ENCODE data around the gene SNAPC2. TPM values are rescaled to one million over a fixed set of nuclear protein-coding genes. Genes with fewer than 3 reads are reported as not detected.

SNAPC2 gene
- total and polyA plus RNA-seq, 2 experiments from 2014 or later: 22.5 to 42.1 TPM

DNA sequence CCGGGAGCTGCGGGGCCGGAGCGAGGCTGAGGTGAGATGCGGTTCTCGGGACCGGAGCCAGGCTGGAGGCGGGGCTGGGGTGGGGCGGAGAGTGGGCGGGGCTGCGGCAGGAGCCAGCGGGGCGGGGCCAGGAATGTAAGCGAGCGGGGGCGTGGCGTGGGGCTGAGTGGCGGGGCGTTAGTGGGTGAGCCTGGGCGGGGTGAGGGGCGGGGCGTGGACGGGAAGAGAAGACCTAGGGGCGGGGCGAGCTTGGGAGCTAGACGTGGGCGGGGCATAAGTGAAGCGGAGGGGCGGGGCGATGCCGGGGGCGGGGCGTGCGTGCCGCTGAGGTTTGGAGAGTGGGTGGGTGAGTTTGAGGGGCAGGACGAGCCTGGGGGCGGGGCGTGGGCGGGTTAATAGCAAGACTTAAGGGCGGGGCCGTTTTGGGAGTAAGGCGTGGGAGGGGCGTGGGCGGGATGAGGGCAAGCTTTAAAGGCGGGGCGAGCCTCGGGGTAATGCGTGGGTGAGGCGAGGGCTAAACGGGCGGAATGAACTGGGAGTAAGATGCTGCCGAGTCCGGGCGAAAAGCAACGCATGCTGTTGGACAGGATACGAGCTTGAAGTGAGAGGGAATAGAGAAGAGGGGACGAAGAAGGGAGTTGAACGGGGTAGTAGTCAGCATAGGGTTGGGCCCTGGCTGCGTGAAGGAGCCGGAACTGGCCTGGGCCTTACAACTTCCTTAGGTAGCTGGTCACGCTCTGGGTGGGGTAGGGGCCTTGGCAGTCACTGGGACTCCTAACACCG, 572 bp downstream of the SNAPC2 start:
- H3K4me3 ChIP-seq: peak overlapping the region; percentile 49

DNA sequence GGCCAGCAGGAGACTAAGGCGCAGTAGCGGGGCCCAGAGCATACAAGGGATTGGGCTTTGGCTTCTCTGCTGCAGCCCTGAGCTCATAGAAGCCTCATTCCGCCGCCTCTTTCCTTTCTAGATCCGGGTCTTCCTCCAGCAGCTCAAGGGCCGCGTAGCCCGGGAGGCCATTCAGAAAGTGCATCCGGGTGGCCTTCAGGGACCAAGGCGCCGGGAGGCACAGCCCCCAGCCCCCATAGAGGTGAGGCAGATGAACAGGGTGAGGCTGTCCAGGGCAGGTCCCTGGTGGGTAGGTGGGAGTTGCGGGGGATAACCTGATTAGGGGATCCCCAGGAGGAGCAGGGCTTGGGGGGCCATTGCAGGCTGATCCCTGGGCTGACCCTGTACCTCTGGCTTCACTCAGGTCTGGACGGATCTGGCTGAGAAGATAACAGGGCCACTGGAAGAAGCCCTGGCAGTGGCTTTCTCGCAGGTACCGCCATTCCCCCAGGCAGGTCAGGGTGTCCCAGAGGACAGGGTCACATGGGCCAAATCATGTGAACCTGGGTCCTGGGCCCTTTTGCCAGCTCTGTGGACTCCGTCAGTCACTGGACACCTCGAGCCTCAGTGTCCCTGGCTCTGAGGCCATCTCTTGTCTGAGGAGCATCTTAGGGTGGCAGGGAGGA, 1.3 kb downstream of the SNAPC2 start:
- peak overlapping the region; percentile 40 for H3K27ac ChIP-seq

More for the DNA sequence above, 572 bp downstream of the SNAPC2 start:
- H3K9me3 ChIP-seq (ENCODE audit: low read depth): no peaks in the 10 kb centered on the region
- peak overlapping the region; percentile 73 for H3K27ac ChIP-seq
- peak; percentile 99 to 100 for DNase-seq (ENCODE audit: low read depth in 1 of 2, low spot score in 1 of 2)
- H3K4me1 ChIP-seq (ENCODE audit: low read depth): peaks cover 5% of the 10 kb centered on the region
- peaks cover 31% of the 10 kb centered on the region for H3K27me3 ChIP-seq
- TF ChIP-seq, protein P1, sequence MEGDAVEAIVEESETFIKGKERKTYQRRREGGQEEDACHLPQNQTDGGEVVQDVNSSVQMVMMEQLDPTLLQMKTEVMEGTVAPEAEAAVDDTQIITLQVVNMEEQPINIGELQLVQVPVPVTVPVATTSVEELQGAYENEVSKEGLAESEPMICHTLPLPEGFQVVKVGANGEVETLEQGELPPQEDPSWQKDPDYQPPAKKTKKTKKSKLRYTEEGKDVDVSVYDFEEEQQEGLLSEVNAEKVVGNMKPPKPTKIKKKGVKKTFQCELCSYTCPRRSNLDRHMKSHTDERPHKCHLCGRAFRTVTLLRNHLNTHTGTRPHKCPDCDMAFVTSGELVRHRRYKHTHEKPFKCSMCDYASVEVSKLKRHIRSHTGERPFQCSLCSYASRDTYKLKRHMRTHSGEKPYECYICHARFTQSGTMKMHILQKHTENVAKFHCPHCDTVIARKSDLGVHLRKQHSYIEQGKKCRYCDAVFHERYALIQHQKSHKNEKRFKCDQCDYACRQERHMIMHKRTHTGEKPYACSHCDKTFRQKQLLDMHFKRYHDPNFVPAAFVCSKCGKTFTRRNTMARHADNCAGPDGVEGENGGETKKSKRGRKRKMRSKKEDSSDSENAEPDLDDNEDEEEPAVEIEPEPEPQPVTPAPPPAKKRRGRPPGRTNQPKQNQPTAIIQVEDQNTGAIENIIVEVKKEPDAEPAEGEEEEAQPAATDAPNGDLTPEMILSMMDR (IDR thresholded peaks at IDR 0.05; ENCODE audit: low read depth, low read length): no peak
- H3K36me3 ChIP-seq: no peaks in the 10 kb centered on the region

DNA sequence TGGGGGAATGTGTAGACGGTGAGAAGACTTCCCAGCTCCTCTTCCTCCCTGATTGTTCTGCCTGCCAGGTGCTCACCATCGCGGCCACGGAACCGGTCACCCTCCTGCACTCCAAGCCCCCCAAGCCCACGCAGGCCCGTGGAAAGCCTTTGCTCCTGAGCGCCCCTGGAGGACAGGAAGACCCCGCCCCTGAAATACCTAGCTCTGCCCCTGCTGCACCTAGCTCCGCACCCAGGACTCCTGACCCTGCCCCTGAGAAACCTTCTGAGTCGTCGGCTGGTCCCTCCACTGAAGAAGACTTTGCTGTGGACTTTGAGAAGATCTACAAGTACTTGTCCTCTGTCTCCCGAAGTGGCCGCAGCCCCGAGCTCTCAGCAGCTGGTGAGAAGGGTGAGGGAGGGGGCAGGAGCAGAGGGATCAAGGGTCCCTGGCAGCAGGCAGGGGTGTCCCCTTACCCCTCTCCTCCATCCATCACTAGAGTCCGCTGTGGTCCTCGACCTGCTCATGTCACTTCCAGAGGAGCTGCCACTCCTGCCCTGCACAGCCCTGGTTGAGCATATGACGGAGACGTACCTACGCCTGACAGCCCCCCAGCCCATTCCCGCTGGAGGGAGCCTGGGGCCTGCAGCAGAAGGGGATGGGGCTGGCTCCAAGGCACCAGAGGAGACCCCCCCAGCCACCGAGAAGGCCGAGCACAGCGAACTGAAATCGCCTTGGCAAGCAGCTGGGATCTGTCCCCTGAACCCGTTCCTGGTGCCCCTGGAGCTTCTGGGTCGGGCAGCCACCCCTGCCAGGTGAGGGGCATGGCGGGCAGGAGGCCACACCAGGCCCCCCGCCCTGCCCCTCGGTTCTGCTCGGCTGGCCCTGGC, 2.1 kb downstream of the SNAPC2 start:
- TF ChIP-seq, protein P1 (IDR thresholded peaks at IDR 0.05; ENCODE audit: low read depth, low read length): no peak
- peaks cover 9% of the 10 kb centered on the region for H3K4me1 ChIP-seq (ENCODE audit: low read depth)
- no peaks in the 10 kb centered on the region for H3K36me3 ChIP-seq
- DNase-seq (ENCODE audit: low read depth in 1 of 2, low spot score in 1 of 2): no peak
- H3K27ac ChIP-seq: no peak overlapping the region
- no peak overlapping the region for H3K4me3 ChIP-seq
- no peaks in the 10 kb centered on the region for H3K9me3 ChIP-seq (ENCODE audit: low read depth)
- peaks cover 16% of the 10 kb centered on the region for H3K27me3 ChIP-seq

More for the DNA sequence above, 1.3 kb downstream of the SNAPC2 start:
- peaks cover 8% of the 10 kb centered on the region for H3K4me1 ChIP-seq (ENCODE audit: low read depth)
- H3K27me3 ChIP-seq: peaks cover 24% of the 10 kb centered on the region
- H3K36me3 ChIP-seq: no peaks in the 10 kb centered on the region
- no peaks in the 10 kb centered on the region for H3K9me3 ChIP-seq (ENCODE audit: low read depth)
- DNase-seq (ENCODE audit: low read depth in 1 of 2, low spot score in 1 of 2): no peak
- peak overlapping the region; percentile 18 for H3K4me3 ChIP-seq
- TF ChIP-seq, protein P1 (IDR thresholded peaks at IDR 0.05; ENCODE audit: low read depth, low read length): no peak

DNA sequence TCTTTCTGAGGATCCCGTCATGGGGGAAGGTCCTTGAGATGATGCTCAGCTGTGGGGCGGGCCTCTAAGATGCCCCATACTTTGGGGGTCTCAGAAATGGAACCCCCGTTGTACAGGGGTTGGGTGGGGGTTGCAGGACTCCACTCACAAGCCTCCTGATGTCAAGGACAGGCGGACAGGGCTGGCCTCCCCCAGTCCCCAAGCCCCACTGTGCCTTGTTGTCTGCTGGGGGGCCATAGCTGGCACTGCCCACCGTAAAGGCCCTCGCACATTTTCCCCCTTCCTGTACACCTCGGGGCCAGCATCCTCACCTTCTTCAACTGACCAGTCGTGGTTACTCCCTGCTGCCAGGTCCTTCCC, 2.7 kb downstream of the SNAPC2 start:
- H3K4me3 ChIP-seq: no peak overlapping the region
- peaks cover 10% of the 10 kb centered on the region for H3K27me3 ChIP-seq
- peaks cover 4% of the 10 kb centered on the region for H3K4me1 ChIP-seq (ENCODE audit: low read depth)
- H3K27ac ChIP-seq: no peak overlapping the region
- no peak for DNase-seq (ENCODE audit: low read depth in 1 of 2, low spot score in 1 of 2)
- H3K36me3 ChIP-seq: no peaks in the 10 kb centered on the region
- TF ChIP-seq, protein P1 (IDR thresholded peaks at IDR 0.05; ENCODE audit: low read depth, low read length): no peak
- no peaks in the 10 kb centered on the region for H3K9me3 ChIP-seq (ENCODE audit: low read depth)
